H54 (cell line): ENCODE data around the gene HSPB6.

Source experiments
- DNase-seq: peaks from one replicate; pipeline ENCODE4 v3.0.0; 2011; ENCODE audit warnings: low spot score, mixed read lengths; ENCODE audit not compliant: insufficient read length
- FAIRE-seq: peaks from 3 replicates; lab custom pipeline; 2011; peaks lifted over from hg19 to GRCh38; lab: Jason Lieb, UNC
- POLR2A ChIP-seq: IDR thresholded peaks from 2 replicates; pipeline ENCODE4 v1.6.1; 2011; ENCODE audit warnings: low read depth, mild to moderate bottlenecking, low read length

Gene HSPB6

GRCh38 chr19:35766571-35767104, 9.8 kb upstream of the HSPB6 start:
- DNase-seq (no peak), FAIRE-seq (no peak)
- TF ChIP-seq POLR2A, result no peak

- no peak for TF ChIP-seq POLR2A
- FAIRE-seq (no peak), DNase-seq (no peak)
Measured at GRCh38 chr19:35764432-35765315, 7.8 kb upstream of the HSPB6 start.

- FAIRE-seq, result no peak
- TF ChIP-seq POLR2A, result no peak
Measured at GRCh38 chr19:35760711-35761349, 4.0 kb upstream of the HSPB6 start.

GRCh38 chr19:35759697-35760096, 2.9 kb upstream of the HSPB6 start:
- no peak for TF ChIP-seq POLR2A
- DNase-seq (no peak), FAIRE-seq (no peak)

More at GRCh38 chr19:35760711-35761349, 4.0 kb upstream of the HSPB6 start:
- no peak for DNase-seq

- FAIRE-seq, result peak; percentile 74
- DNase-seq, result peak; percentile 99
- peak; percentile 81 for TF ChIP-seq POLR2A
Measured at GRCh38 chr19:35757749-35758608, 1.1 kb upstream of the HSPB6 start, which contains the start of gene PROSER3. TSS of gene PROSER3 (plus strand) at chr19:35758176. CDS start at chr19:35758216, 40 bp downstream.

GRCh38 chr19:35757231-35757748, 461 bp upstream of the HSPB6 start:
- FAIRE-seq (no peak), DNase-seq (peak; percentile 92)
- 0 out of 2 replicates have a peak, but pooled peaks have one; percentile 17 for TF ChIP-seq POLR2A

- DNase-seq, result no peak
- FAIRE-seq, result no peak
- TF ChIP-seq POLR2A, result no peak
Measured at GRCh38 chr19:35755550-35756376, 1.1 kb downstream of the HSPB6 start.

- FAIRE-seq (no peak), DNase-seq (no peak)
- no peak for TF ChIP-seq POLR2A
Measured at GRCh38 chr19:35755131-35755549, 1.7 kb downstream of the HSPB6 start.

GRCh38 chr19:35754370-35755130, 2.3 kb downstream of the HSPB6 start:
- TF ChIP-seq POLR2A, result no peak
- DNase-seq, result no peak
- FAIRE-seq, result no peak

- FAIRE-seq (no peak), DNase-seq (no peak)
- no peak for TF ChIP-seq POLR2A
Measured at GRCh38 chr19:35753634-35754369, 3.0 kb downstream of the HSPB6 start.

- DNase-seq (no peak), FAIRE-seq (no peak)
- TF ChIP-seq POLR2A, result no peak
Measured at GRCh38 chr19:35752746-35753350, 4.0 kb downstream of the HSPB6 start.
